ENCODE data around the gene KIAA0930.

Gene KIAA0930

GRCh38 chr22:45239681-45240051, 1.0 kb downstream of the KIAA0930 start (continued):
- no peak for TF ChIP-seq ZNF626 (tag by site-specific recombination; IDR thresholded peaks at IDR 0.05)

DNA sequence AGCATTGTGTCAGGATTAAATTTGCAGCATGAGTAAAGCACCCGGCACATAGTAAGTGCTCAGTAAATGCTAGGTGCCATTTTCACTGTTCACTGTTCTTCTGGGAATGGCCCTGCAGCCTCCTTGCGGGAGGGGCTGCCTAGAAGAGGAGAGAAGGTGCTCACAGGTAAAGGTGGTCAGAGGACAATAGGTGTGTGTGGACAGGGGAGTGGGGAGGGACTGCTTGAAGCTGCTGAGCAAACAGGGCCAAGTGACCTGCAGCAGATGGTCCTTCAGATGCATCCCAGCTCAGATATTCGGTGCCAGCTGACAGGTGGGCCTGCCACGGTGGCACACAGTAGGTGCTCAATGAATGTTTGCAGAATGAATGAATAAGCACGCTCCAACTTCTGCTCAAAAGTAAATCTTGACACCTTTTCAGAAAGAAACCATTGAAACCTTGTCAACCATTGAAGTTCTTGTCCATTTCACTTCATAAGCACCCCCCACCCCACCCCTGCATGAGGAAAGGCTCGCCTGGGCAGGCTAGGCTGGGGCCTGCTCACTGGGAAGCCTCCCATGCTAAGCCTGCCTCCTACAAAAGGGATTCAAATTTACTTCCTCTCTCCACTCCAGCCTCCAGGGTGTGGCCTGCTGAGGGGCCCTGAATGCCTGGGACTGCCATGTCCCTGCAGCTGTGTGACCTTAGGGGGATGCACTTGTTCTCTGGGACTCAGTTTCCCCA, 1.6 kb downstream of the KIAA0930 start:
- Histone ChIP-seq H3K27ac (ENCODE audit: extremely low read depth, low read depth, low read length) (no peak overlapping the region; the same call in 1 of the 2 replicates), H3K4me3 (ENCODE audit: low read depth, low read length) (peak overlapping the region; percentile 62; the same call in 1 of the 2 replicates), H3K4me1 (ENCODE audit: control insufficient read depth, insufficient read depth, low read length) (peaks cover 8% of the 10 kb centered on the region), H3K36me3 (ENCODE audit: control insufficient read depth in 2 of 2, insufficient read depth in 1 of 2, low read length in 2 of 2) (peaks cover 0 to 35% of the 10 kb centered on the region in 2 experiments), H3K9me3 (ENCODE audit: control insufficient read depth, insufficient read depth, low read depth, low read length) (no peaks in the 10 kb centered on the region)
- TF ChIP-seq ZNF664 (tag by site-specific recombination; IDR thresholded peaks at IDR 0.05) (peak; percentile 98), SCRT1 (tag by site-specific recombination; IDR thresholded peaks at IDR 0.05; ENCODE audit: borderline replicate concordance) (no peak), MZF1 (tag by site-specific recombination; IDR thresholded peaks at IDR 0.05; ENCODE audit: borderline replicate concordance) (0 out of 2 replicates have a peak, but pooled peaks have one; percentile 64), ZNF600 (tag by site-specific recombination; IDR thresholded peaks at IDR 0.05) (no peak), KLF16 (tag by site-specific recombination; IDR thresholded peaks at IDR 0.05) (no peak), ZNF366 (tag by site-specific recombination; conservative IDR thresholded peaks at IDR 0.05) (no peak), ZNF391 (tag by site-specific recombination; IDR thresholded peaks at IDR 0.05; ENCODE audit: borderline replicate concordance, low read depth) (no peak), ZIC2 (tag by site-specific recombination; IDR thresholded peaks at IDR 0.05) (peak; percentile 25; the same call in 1 of the 2 replicates)
- POLR2A ChIA-PET: no interaction called here
- CTCF ChIA-PET: no interaction called here

DNA sequence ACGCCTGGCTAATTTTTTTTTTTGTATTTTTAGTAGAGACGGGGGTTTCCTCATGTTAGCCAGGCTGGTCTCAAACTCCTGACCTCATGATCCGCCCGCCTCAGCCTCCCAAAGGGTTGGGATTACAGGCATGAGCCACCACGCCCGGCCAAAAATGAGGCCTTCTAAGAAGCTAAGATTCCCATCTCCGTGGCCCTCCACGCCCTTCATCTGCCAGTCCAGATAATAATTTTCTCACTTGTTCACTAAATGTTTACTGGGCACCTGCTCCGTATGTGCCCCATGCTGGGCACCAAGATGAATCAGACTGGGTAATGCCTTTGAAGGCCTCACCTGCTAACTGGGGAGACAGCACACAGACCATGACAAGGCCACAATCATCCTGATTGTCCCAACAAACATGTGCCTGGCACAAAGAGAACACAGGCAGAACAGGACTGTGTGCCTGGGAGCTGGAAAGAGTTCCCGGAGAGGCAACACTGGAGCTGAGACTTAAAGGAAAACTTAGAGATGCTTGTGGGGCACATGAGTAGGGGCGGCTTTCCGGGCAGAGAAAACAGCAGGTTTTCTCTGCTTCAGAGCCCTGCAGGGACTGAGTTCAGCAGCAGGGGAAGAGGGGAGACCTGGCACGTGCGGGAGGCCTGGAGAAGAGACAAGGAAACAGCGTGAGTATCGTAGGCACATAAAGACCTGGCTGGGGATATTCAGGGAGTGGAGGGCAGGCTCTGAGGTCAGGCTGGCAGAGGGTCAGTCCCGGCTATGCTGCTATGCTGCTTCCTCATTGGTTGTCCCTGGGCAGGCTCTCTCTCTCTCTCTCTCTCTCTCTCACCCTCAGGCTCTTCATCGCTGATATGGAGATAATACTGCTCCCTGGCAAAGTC, 2.4 kb downstream of the KIAA0930 start:
- TF ChIP-seq ZNF610 (tag by site-specific recombination; IDR thresholded peaks at IDR 0.05; ENCODE audit: borderline replicate concordance) (no peak), ZBTB8A (tag by site-specific recombination; IDR thresholded peaks at IDR 0.05) (peak; percentile 52), KLF1 (tag by site-specific recombination; IDR thresholded peaks at IDR 0.05) (peak; percentile 49)
- no peaks in the 10 kb centered on the region for H3K9me3 ChIP-seq (ENCODE audit: control insufficient read depth, insufficient read depth, low read depth, low read length)
- no peak overlapping the region; the same call in 1 of the 2 replicates for H3K27ac ChIP-seq (ENCODE audit: extremely low read depth, low read depth, low read length)
- POLR2A ChIA-PET: no interaction called here
- peaks cover 8% of the 10 kb centered on the region for H3K4me1 ChIP-seq (ENCODE audit: control insufficient read depth, insufficient read depth, low read length)
- CTCF ChIA-PET: interaction anchor here (1.0 kb wide), 1 partner anchor 29 kb away, joined by 4 read pairs; no protein-coding TSS in a partner anchor
- no peak overlapping the region for H3K4me3 ChIP-seq (ENCODE audit: low read depth, low read length)
- H3K36me3 ChIP-seq (ENCODE audit: control insufficient read depth in 2 of 2, insufficient read depth in 1 of 2, low read length in 2 of 2): peaks cover 0 to 35% of the 10 kb centered on the region in 2 experiments

DNA sequence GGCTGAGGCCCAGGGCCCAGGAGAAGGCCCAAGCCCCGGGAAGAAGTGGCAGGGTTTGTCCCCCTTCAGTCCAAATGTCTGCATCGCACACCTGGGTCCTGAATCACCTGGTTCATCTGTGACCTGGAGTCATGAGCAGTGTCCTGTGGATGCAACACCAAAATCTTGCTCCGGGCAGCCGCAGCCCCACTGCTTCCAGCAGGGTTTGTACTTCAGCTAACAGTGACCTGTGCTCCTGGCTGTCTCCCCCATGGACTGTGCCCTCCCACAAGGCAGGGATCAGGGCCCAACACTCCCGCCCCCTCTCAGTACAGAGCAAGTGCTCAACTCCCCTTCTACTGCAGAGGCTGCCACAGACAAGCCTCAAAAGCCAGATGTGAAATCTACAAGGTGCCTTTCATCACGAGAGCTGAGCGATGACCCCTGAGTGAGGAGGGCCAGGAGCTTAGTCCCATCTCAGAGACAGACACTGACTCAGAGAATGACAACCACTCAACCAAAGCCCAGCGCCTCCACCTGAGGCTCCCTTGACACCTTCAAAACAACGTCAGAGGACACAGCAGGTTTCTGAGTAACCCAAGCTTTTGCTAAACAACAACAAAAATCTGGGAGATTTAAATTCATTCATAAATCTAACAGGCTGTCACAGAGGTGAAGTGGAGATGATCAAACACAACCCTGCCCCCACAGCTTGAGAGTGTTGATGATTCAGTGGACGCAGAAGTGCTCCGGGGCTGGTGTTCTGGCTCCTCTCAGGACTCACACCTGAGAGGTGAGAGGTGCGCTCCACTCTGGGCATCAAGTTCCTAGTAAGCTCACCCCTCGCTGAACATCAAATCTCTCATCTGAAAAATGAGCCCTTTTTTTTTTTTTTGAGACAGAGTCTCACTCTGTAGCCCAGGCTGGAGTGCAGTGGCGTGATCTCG, 3.4 kb downstream of the KIAA0930 start:
- POLR2A ChIA-PET: no interaction called here
- Histone ChIP-seq H3K4me1 (ENCODE audit: control insufficient read depth, insufficient read depth, low read length) (peaks cover 8% of the 10 kb centered on the region), H3K9me3 (ENCODE audit: control insufficient read depth, insufficient read depth, low read depth, low read length) (no peaks in the 10 kb centered on the region), H3K36me3 (ENCODE audit: control insufficient read depth in 2 of 2, insufficient read depth in 1 of 2, low read length in 2 of 2) (peaks cover 0 to 35% of the 10 kb centered on the region in 2 experiments), H3K27ac (ENCODE audit: extremely low read depth, low read depth, low read length) (no peak overlapping the region), H3K4me3 (ENCODE audit: low read depth, low read length) (no peak overlapping the region)
- CTCF ChIA-PET: interaction anchor here (1.0 kb wide), 1 partner anchor 28 kb away, joined by 4 read pairs; no protein-coding TSS in a partner anchor
- TF ChIP-seq ZNF791 (tag by site-specific recombination; IDR thresholded peaks at IDR 0.05) (no peak), ZFHX2 (tag by site-specific recombination; conservative IDR thresholded peaks at IDR 0.05) (peak; percentile 40), BCL6B (tag by site-specific recombination; IDR thresholded peaks at IDR 0.05) (no peak), ZBTB17 (tag by site-specific recombination; IDR thresholded peaks at IDR 0.05) (no peak), GLIS1 (tag by site-specific recombination; IDR thresholded peaks at IDR 0.05) (peak; percentile 47), MYNN (tag by site-specific recombination; IDR thresholded peaks at IDR 0.05; ENCODE audit: borderline replicate concordance) (no peak), EGR2 (tag by site-specific recombination; IDR thresholded peaks at IDR 0.05; ENCODE audit: low read depth) (0 out of 2 replicates have a peak, but pooled peaks have one; percentile 24)
